T-helper 1 cell (primary cell): ENCODE data around the gene PSAP.
"Not testable (repeated sequence)": the region's sequence is repeated elsewhere in the genome, so short reads cannot be mapped to it uniquely, and the experiment has no call there.

Experiments
- DNase-seq, 5 donors: peaks; one replicate each; pipeline ENCODE4 v3.0.0-alpha.2; 2012 to 2020
- total RNA-seq, 4 donors: gene quantifications; one replicate each; lab custom pipeline; 2026; lab: John Stamatoyannopoulos, UW

Gene PSAP
- total RNA-seq, result 210 to 228 (median 217) reads per million in 4 donors

- peak; percentile 96 to 98 (median 97) for DNase-seq
These were observed at the start of gene PSAP for GRCh38 chr10:71850743-71851464. Gene PSAP, minus strand, starts transcription at chr10:71851251. Its CDS starts 30 bp downstream, at chr10:71851221.

GRCh38 chr10:71900441-71901180 lies 49.6 kb upstream of the PSAP start:
- no peak for DNase-seq

- no peak for DNase-seq
These were observed 48.8 kb upstream of the PSAP start for GRCh38 chr10:71899665-71900412.

GRCh38 chr10:71898346-71898745 lies 47.3 kb upstream of the PSAP start:
- DNase-seq, result not testable (repeated sequence)

GRCh38 chr10:71893920-71894319 lies 42.9 kb upstream of the PSAP start:
- DNase-seq, result no peak

GRCh38 chr10:71893258-71893815 lies 42.3 kb upstream of the PSAP start:
- no peak for DNase-seq

- no peak for DNase-seq
These were observed 40.4 kb upstream of the PSAP start for GRCh38 chr10:71891437-71891836.

GRCh38 chr10:71889388-71889987 lies 38.4 kb upstream of the PSAP start:
- no peak for DNase-seq

GRCh38 chr10:71888623-71889387 lies 37.8 kb upstream of the PSAP start:
- DNase-seq, result peak in 2 of 5 donors; percentile 11 to 64

- DNase-seq, result no peak
These were observed 37.2 kb upstream of the PSAP start for GRCh38 chr10:71888248-71888622.

- no peak for DNase-seq
These were observed 36.7 kb upstream of the PSAP start for GRCh38 chr10:71887743-71888142.

GRCh38 chr10:71882813-71883659 lies 32.0 kb upstream of the PSAP start:
- DNase-seq, result no peak

GRCh38 chr10:71881647-71882355 lies 30.8 kb upstream of the PSAP start:
- DNase-seq, result no peak

GRCh38 chr10:71881307-71881624 lies 30.2 kb upstream of the PSAP start:
- not testable (repeated sequence) for DNase-seq

GRCh38 chr10:71880425-71881306 lies 29.6 kb upstream of the PSAP start:
- no peak for DNase-seq

- DNase-seq, result peak in 1 of 5 donors; percentile 23
These were observed 27.4 kb upstream of the PSAP start for GRCh38 chr10:71878327-71879034.

- no peak for DNase-seq
These were observed 26.8 kb upstream of the PSAP start for GRCh38 chr10:71877821-71878220.

GRCh38 chr10:71874680-71875354 lies 23.8 kb upstream of the PSAP start:
- not testable (repeated sequence) for DNase-seq
